Adrenal gland (tissue), 12 donors: ENCODE measurements around the gene LAMC3. TPM values are rescaled to one million over a fixed set of nuclear protein-coding genes. Genes with fewer than 3 reads are reported as not detected.

ENCODE experiments used
- DNase-seq, 7 donors: peaks; one replicate each; pipeline ENCODE4 v3.0.0-alpha.2; 2019 to 2020
- H3K27ac ChIP-seq, 5 donors: fragments of 200-600 bp; sonication (generic) in 4 of 5; 1 replicate in 3 of 5; 2 replicates in 2 of 5; pipeline versions ENCODE4 v1.5.1 to v1.8.0; 2016 to 2020; ENCODE audit warnings: mild to moderate bottlenecking in 1 of 5
- H3K27me3 ChIP-seq: fragments of 200-600 bp; 2 replicates; pipeline ENCODE4 v1.8.0; 2021
- H3K36me3 ChIP-seq, 2 donors: fragments of 200-600 bp; replicated peaks in 1 of 2; 1 replicate in 1 of 2; 2 replicates in 1 of 2; pipeline versions ENCODE4 v1.5.1 to v1.8.0; 2018 to 2022
- H3K4me1 ChIP-seq, 2 donors: fragments of 200-600 bp; replicated peaks in 1 of 2; 1 replicate in 1 of 2; 2 replicates in 1 of 2; pipeline versions ENCODE4 v1.5.1 to v1.8.0; 2018 to 2021
- H3K4me3 ChIP-seq, 4 donors: fragments of 200-600 bp; sonication (generic) in 3 of 4; one replicate each; pipeline ENCODE4 v1.5.1; 2016 to 2018
- H3K9me3 ChIP-seq, 3 donors: fragments of 200-600 bp; sonication (generic) in 1 of 3; replicated peaks in 1 of 3; 1 replicate in 2 of 3; 2 replicates in 1 of 3; pipeline versions ENCODE4 v1.5.1 to v1.8.0; 2016 to 2021
- POLR2A ChIP-seq, 2 donors: fragments of 450-650 bp; IDR thresholded peaks; one replicate each; pipeline ENCODE4 v1.6.1; 2017; ENCODE audit warnings: antibody characterized with exemption in 2 of 2, mild to moderate bottlenecking in 2 of 2, moderate library complexity in 1 of 2
- WGBS, 4 donors: extraction: QIAGEN DNeasy Blood & Tissue Kit in 2 of 4; methylation state at CpG; one replicate each; pipeline versions ENCODE4 v1.1.5 to v1.1.7; 2013 to 2017; 5-methylcytosine and 5-hydroxymethylcytosine counted together
- intact Hi-C, 2 donors: fragments of 100-400 bp; cut with DNase I; formaldehyde crosslinking; loops; one replicate each; pipeline versions ENCODE4 v1.14.1 to v1.15.0; 2022 to 2023
- polyA plus RNA-seq, 3 donors: library from polyadenylated mRNA; stranded (reverse); fragments of 200-250 nt in 2 of 3; fragments of 350-450 nt in 1 of 3; fragmentation: Illumina TruSeq in 1 of 3; extraction: RNeasy Lipid Tissue Mini Kit (QIAGEN cat#74804) in 1 of 3; gene quantifications; one replicate each; pipeline ENCODE4 v1.2.3, GENCODE V29; 2013 to 2014
- total RNA-seq, 9 donors: library from RNA; depleted of rRNA in 4 of 9; stranded (reverse); fragments of >200 nt in 4 of 9; fragments of 120-200 nt in 1 of 9; fragmentation: NEBNext Ultra II Directional in 1 of 9; extraction: Animal tissue kit (Norgen Biotek cat#: 25700) in 1 of 9; gene quantifications; one replicate each; pipeline versions ENCODE4 v1.1.0 to v1.2.4, GENCODE V29; 2013 to 2023
- TF ChIP-seq, protein P1 (sequence below), 6 experiments: fragments of 450-650 bp in 4 of 6; fragments of 200-600 bp in 2 of 6; sonication (generic) in 1 of 6; IDR thresholded peaks; 1 replicate in 5 of 6; 2 replicates in 1 of 6; pipeline versions ENCODE4 v1.5.1 to v1.8.0; 2016 to 2021; ENCODE audit warnings: antibody characterized with exemption in 6 of 6, mild to moderate bottlenecking in 2 of 6, moderate library complexity in 1 of 6
- donor health status: healthy with polysubstance abuse.
- donor health status: Bipolar disorder and iron deficiency.
- donor health status: DM: yes; HTN: yes; CAD: no.
- donor health status: DM: no; HTN: no; CAD: no.
- donor health status: DM: no; HTN: no; CAD: no.
- donor health status: DM: yes; HTN: yes; CAD: no.

The LAMC3 gene
- total and polyA plus RNA-seq, 12 donors = 3.3 to 125 (median 49.7) TPM

DNA sequence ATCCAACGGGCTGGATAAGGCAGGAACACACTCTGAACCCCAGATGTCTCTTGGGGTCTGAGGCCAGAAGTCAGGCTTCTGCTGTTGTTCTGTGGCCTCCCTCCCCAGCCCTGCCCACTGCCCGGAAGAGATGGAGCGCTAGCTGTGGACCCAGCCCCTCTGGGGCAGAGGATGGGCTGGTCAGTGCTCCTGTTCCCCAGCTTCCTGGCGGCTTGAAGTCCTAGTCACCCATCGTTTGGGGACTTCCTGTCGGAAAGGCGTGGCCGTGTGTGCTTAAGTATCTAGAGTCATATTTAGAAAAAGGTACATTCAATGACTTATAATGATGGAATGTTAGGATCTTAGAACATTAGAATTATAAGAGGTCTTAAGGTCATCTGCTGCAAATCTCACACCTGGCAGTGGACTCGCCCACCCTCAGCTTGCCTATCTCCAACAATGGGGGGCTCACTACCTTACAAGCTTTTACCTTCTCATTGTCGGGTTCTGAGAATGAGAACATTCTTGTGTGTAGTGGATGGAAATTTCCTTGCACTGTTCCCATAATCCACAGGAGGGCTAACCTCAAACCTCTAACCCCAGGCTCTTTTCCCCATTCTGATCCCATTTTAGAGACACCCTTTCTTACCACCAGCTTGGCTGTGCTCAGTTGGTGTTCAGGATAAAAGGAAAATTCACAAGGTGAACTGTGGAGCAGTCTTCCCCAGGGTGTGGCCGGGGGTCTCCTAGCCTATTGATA is 74.0 kb downstream of the LAMC3 start:
- DNase-seq = no peak
- intact Hi-C loops = no loop called here
- no peak overlapping the region for H3K27ac ChIP-seq
- no peaks in the 10 kb centered on the region for H3K9me3 ChIP-seq
- H3K4me3 ChIP-seq = no peak overlapping the region
- H3K27me3 ChIP-seq = no peaks in the 10 kb centered on the region
- no peaks in the 10 kb centered on the region for H3K4me1 ChIP-seq
- 76 to 84% (median 81%) methylated on average over 9 to 11 of the region's 11 CpGs for WGBS, 4 donors
- H3K36me3 ChIP-seq = no peaks in the 10 kb centered on the region
- TF ChIP-seq, protein P1, sequence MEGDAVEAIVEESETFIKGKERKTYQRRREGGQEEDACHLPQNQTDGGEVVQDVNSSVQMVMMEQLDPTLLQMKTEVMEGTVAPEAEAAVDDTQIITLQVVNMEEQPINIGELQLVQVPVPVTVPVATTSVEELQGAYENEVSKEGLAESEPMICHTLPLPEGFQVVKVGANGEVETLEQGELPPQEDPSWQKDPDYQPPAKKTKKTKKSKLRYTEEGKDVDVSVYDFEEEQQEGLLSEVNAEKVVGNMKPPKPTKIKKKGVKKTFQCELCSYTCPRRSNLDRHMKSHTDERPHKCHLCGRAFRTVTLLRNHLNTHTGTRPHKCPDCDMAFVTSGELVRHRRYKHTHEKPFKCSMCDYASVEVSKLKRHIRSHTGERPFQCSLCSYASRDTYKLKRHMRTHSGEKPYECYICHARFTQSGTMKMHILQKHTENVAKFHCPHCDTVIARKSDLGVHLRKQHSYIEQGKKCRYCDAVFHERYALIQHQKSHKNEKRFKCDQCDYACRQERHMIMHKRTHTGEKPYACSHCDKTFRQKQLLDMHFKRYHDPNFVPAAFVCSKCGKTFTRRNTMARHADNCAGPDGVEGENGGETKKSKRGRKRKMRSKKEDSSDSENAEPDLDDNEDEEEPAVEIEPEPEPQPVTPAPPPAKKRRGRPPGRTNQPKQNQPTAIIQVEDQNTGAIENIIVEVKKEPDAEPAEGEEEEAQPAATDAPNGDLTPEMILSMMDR (IDR thresholded peaks at IDR 0.05) = no peak
- TF ChIP-seq POLR2A (IDR thresholded peaks at IDR 0.05) = no peak

DNA sequence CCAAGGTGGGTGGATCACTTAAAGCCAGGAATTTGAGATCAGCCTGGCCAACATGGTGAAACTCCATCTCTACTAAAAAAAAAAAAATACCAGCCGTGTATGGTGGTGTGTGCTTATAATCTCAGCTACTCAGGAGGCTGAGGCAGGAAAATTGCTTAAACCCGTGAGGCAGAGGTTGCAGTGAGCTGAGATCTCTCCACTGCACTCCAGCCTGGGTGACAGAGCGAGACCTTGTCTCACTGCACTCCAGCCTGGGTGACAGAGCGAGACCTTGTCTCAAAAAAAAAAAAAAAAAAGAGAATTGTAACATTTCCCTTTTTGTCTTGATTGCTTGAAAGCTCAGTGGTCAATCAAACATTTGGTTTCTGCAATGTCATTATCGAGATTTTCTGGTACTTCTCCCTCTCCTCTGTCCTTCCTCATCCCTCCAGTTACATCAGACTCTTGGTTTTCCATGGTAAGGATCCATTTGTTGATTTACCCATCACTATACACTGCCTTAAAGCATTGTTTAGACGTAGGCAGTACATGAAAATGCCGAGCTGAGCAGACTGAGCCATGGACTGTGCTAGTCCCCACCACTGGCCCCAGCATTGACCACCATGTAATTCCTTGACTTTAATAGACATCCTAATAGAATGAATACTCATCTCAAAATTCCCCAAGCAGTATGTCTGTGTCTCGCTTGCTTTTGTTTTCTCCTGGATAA is 75.8 kb downstream of the LAMC3 start:
- TF ChIP-seq, protein P1 (IDR thresholded peaks at IDR 0.05) = no peak
- no peak for TF ChIP-seq POLR2A (IDR thresholded peaks at IDR 0.05)
- DNase-seq = no peak
- Histone ChIP-seq H3K4me3 (no peak overlapping the region), H3K9me3 (no peaks in the 10 kb centered on the region), H3K27ac (no peak overlapping the region), H3K4me1 (no peaks in the 10 kb centered on the region), H3K36me3 (no peaks in the 10 kb centered on the region), H3K27me3 (no peaks in the 10 kb centered on the region)
- intact Hi-C loops = no loop called here
- WGBS, 4 donors = 74 to 88% (median 78%) methylated on average over 8 of the region's 8 CpGs

DNA sequence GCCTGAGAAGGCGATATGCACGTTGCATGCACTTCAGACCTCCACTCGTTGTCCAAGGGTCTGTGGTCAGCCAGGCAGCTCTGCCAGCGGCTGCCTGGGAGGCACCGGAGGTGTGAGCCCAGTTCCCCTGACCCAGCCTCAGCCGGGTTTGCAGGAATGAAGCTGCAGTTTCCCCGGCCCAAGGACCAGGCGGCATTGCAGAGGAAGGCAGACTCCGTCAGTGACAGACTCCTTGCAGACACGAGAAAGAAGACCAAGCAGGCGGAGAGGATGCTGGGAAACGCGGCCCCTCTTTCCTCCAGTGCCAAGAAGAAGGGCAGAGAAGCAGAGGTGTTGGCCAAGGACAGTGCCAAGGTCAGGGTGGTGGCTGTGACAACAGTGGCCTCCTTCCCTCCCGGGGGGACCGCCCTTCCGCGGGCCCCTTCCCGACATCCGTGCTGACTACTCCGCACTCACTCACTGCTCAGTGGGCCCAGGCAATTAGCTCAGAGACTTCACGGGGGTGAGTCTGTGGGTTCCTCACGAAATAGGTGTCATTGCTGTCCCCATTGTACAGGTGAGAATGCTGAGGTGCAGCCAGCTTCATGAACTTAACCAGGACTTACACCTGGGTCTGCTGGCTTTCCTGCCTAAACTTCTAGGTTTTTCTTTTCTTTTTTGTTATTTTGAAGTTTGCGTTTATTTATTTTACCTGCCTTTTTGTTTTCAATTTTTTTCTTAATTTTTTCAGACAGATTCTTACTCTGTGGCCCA is 76.6 kb downstream of the LAMC3 start:
- H3K4me1 ChIP-seq = no peaks in the 10 kb centered on the region
- intact Hi-C loops = no loop called here
- no peaks in the 10 kb centered on the region for H3K27me3 ChIP-seq
- no peak for DNase-seq
- TF ChIP-seq POLR2A (IDR thresholded peaks at IDR 0.05) = no peak
- TF ChIP-seq, protein P1 (IDR thresholded peaks at IDR 0.05) = no peak
- H3K27ac ChIP-seq = no peak overlapping the region
- no peaks in the 10 kb centered on the region for H3K36me3 ChIP-seq
- no peak overlapping the region for H3K4me3 ChIP-seq
- H3K9me3 ChIP-seq = no peaks in the 10 kb centered on the region
- 66 to 87% (median 80%) methylated on average over 20 to 23 of the region's 23 CpGs for WGBS, 4 donors

DNA sequence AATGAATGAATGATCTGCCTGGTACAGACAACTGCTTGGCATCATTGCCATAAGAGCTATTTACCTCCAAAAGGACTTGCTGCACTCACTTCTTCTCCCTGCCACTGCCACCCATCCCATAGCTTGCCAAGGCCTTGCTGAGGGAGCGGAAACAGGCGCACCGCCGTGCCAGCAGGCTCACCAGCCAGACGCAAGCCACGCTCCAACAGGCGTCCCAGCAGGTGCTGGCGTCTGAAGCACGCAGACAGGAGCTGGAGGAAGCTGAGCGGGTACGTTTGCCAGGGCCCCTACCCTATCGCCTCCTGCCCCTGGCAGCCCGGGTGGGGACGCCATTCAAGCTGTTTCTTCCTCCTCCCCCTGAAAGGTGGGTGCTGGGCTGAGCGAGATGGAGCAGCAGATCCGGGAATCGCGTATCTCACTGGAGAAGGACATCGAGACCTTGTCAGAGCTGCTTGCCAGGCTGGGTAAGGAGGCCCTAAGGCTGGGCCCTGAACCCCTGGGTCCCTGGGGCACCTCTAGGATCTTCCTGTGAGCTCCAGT is 78.5 kb downstream of the LAMC3 start:
- Histone ChIP-seq H3K27ac (no peak overlapping the region), H3K36me3 (no peaks in the 10 kb centered on the region), H3K27me3 (no peaks in the 10 kb centered on the region), H3K9me3 (no peaks in the 10 kb centered on the region), H3K4me3 (no peak overlapping the region), H3K4me1 (no peaks in the 10 kb centered on the region)
- WGBS, 4 donors = 86 to 98% (median 89%) methylated on average over 9 to 19 of the region's 19 CpGs
- TF ChIP-seq POLR2A (IDR thresholded peaks at IDR 0.05) = no peak
- TF ChIP-seq, protein P1 (IDR thresholded peaks at IDR 0.05) = no peak
- intact Hi-C loops = no loop called here
- DNase-seq = no peak
